Measurements from ENCODE around the gene NEMP2.
A peak's percentile ranks its signal among the peaks of the same experiment; 100 is the strongest.

Gene NEMP2

DNA sequence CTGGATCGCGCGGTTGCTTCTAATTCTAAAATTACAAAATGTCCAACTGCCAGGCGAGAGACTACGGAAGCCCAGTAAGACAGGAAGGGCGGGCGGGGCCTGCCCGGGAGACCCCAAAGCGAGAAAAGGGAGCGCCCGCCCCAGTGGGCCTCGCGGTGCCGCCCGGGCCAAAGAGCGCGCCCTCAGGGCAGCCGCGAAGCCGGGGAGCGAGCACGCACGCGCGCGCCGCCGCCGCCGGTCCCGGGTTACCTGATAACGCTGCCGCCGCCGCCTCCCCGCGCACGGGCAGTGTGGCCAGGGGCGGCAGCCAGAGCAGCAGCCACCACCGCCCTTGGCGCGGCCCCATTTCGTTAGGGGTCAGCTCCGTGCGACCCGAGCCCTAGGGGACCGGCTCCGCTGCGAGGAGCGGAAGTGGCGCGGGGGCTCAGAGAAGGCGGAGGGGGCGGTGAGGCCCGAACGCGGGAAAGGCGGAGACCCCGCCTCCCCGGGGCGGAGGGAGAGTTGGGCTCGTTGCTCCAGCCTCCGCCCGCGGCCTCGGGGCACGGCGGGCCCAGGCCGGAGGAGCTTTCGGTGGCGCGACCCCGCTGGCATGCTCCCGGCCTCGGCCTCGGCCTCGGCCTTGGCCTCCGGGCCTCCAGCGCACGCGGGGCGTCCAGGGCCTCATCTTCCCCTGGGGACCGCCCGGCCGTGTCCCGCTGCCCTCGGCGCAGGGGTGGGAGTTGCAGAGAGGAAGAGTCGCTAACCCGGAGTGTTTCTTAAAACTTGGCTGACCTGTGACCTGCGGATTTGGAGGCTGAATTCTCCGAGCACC lies at the start of gene NEMP2:
Gene NEMP2, minus strand, starts transcription at position 413 of the 811 bp plus-strand sequence. Its CDS starts 67 bp downstream, at position 346.
- DNase-seq (ENCODE audit: low read depth in 1 of 2, low spot score in 1 of 2): peak; percentile 67 to 74

- no peak for DNase-seq (ENCODE audit: low read depth in 1 of 2, low spot score in 1 of 2)
Observed at GRCh38 chr2:190583507-190584337, 49.2 kb upstream of the NEMP2 start.

DNA sequence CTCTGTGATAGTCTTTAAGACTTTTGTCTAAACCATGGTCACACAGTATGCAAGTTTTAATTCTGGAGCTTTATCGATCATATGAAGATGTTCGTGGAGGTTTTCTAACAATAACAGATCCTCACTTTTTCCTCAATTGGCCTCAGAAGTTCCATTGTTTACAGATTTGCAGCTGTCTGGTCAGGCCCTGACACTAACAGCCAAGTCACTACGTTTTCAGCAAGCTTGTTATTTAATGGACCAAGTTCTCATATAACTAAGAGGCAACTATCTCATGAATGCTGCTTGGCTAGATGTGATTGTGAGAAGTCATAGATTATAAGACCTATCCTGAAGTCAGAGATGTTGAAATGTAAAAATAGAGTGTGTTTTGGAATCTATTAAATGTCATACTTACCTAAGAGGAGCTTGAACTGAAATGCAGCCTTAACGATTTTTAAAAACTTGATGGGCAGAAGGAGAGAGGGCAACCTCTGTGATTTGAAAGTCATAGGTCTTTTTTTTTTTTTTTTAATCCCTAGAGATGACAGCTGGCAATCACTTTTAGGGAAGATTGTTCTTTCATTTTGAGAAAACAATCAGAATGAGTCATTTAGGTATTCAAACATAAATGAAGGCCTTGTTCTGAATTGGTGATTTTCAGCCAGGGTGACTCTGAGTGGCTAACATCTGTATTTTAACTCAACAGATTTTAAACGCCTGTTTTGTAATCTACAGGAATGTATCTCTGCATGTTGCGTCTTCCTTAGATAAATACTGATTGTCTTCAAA lies 48.4 kb upstream of the NEMP2 start:
- DNase-seq (ENCODE audit: low read depth in 1 of 2, low spot score in 1 of 2): no peak

GRCh38 chr2:190582019-190582418 lies 47.5 kb upstream of the NEMP2 start:
- no peak for DNase-seq (ENCODE audit: low read depth in 1 of 2, low spot score in 1 of 2)

DNA sequence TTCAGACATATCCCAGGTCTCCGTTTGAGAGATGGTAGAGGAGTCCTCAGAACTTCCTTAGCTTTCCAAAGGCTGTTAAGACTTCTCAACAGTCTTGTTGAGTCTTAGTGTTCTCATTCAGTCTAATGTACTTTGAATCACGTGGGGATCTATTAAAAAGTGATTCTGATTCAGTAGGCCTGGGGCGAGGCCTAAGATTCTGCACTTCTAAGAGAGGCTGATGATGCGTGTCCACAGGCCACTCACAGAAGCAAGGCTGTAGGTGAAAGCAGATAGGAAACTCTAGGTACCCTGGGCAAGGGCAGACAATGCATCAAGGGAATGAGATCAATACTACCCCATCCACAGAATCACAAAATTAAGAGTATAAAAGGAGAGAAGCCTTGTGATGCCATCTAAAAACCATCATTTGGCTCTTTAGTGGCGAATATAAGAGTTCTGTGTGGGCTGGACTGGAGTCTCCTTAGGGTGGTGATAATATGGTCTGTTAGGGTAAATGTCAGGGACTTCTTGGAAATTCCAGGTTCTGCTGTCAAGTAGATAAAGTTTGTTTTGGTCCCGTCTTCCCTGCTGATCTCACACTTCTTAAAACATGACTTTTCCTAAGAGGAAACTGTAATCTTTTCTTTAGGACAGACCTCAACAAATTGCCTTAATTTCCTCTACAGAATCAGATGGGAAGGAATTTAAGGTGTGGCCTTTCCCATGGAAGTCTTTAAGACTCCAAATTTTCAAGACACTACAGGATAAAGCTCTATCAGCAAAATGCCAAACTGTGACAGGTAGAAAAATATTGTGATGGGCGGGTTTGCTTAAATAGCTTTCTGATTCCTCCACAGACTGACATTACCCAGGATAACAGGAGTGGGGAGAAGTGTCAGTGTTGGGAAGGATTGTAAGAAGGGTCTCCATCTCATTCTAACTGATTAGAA lies 45.7 kb upstream of the NEMP2 start:
- no peak for DNase-seq (ENCODE audit: low read depth in 1 of 2, low spot score in 1 of 2)

DNA sequence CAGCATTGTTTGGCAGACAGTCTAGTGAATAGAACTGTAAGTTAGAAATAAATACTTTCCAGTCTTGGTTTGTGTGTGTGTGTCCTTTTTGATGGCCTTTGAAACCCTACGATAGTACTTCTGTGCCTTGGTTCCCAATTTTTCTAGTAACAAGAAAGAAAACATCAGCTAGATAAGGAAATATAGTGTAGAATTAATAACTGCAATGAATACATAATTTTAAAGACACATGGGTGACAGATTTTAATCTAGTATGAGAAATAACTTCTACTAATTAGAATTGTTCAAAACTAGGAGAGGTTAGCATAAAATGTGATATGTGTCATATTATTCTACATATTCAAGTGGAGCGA lies 44.5 kb upstream of the NEMP2 start:
- DNase-seq (ENCODE audit: low read depth in 1 of 2, low spot score in 1 of 2): no peak

DNA sequence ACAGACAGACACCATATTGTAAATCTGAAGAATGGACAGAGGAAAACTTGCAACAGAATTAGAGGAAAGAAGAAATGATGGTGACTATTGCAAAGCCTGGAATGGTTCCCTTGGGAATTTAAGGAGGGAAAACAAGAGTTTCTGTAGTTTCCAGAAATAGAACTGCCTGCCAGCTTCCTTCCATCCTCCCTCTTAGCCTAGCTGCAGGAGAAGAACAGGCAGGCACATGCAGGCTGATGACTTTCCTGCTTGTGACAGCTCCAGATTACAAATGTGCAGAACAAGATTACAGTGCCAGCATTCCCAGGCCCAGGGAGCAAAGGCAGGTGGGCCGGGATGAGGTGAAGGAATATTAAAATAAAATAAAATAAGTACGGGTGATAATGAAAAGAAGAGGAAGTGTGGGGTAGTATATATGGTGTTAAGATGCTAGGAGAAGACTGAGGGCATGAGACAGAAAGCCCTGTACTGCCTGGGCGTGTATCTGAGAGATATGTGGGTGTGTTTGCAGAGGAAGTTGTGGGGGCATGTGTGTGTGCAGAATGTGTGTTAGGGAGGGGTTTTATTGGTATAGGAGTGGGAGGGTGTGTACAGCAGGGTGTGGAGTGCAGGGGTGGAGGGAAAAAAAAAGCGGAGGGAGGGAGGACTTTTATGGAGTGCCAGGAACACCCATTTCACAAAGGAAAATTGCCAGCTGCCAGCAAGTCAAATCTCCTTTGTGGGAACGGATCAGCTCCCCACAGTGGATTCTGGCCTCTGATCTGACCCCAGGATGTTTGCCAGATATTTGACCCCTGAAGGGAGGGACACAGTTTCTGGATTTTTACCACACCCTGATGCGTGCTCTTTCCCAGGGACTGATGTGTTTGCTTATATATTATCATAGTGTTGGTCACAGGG lies 43.9 kb upstream of the NEMP2 start:
- DNase-seq (ENCODE audit: low read depth in 1 of 2, low spot score in 1 of 2): no peak

DNA sequence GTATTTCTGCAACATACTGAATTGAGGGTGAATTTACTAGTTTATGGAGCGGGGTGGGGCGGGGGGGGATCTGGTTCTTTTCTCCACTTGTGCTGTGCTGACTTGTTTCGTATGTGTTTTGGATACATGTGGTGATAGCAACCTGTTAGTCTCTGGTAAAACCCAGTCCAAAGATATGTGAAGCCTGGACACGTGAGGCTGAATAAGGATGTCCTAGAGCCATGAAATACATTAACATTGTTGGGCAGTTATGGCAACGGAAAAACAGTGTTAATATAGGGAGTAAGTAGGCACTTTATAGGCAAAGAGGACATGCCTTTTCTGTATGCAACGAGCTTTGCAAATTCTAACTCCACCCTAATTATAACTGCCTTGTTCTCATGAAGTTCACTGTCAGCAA lies 42.1 kb upstream of the NEMP2 start:
- no peak for DNase-seq (ENCODE audit: low read depth in 1 of 2, low spot score in 1 of 2)

DNA sequence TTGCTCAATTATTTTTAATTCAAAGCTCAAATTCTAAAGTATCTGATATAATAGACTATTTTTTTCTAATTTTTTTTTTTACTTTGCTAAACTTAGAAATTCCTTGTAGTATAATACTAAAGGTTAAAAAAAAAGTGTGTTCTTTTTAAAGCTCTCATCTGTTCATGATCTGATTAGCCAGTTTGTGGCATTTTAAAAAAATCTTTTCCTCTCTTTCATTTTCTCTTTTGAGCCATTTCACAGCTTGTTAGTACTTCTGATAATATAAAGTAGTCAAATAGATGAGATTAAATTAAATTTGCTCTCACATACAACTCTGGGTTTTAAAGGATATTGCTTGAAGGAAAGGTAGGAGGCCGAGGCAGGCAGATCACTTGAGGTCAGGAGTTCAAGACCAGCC lies 40.7 kb upstream of the NEMP2 start:
- no peak for DNase-seq (ENCODE audit: low read depth in 1 of 2, low spot score in 1 of 2)

GRCh38 chr2:190574169-190574568 lies 39.6 kb upstream of the NEMP2 start:
- DNase-seq (ENCODE audit: low read depth in 1 of 2, low spot score in 1 of 2): no peak

- no peak for DNase-seq (ENCODE audit: low read depth in 1 of 2, low spot score in 1 of 2)
Observed at GRCh38 chr2:190572246-190572645, 37.7 kb upstream of the NEMP2 start.

- DNase-seq (ENCODE audit: low read depth in 1 of 2, low spot score in 1 of 2): no peak
Observed at GRCh38 chr2:190571686-190572085, 37.2 kb upstream of the NEMP2 start.

DNA sequence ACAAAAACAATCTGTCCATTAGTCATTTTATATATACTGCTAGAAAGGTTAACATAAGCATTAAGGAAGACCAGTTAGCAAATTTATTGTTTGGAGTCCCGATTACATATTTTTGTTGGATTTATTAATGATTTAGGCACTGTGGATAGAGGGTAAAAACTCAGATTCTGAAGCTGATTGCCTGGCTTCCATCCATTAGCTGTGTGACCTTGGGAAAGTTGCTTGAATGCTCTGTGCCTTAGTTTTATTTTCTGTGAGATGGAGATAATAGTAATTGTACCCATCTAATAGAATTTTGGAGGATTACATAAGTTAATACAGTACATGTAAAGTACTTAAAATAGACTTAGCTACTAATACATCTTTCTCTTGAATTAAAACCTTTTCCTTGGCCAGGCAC lies 36.3 kb upstream of the NEMP2 start:
- no peak for DNase-seq (ENCODE audit: low read depth in 1 of 2, low spot score in 1 of 2)

GRCh38 chr2:190569994-190570755 lies 35.7 kb upstream of the NEMP2 start:
- no peak for DNase-seq (ENCODE audit: low read depth in 1 of 2, low spot score in 1 of 2)

DNA sequence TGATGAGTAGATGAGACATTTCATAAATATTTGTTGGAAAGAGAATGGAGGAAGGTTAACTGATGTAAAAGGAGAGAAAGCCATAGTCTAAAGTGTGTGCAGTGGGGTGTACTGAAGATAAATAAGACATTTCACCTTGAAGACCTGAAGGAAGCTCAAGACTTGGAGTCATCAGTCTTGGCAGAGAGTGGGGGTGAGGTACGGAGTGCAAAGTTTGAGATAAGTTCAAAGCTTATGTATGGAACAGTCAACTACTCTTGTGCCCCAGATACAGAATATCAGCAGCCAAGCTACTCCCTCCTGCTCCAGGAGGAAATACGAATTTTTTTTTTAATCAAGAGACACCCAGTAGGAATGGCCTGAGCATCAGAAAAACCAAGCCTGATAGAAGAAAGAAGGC lies 30.3 kb upstream of the NEMP2 start:
- DNase-seq (ENCODE audit: low read depth in 1 of 2, low spot score in 1 of 2): no peak

DNA sequence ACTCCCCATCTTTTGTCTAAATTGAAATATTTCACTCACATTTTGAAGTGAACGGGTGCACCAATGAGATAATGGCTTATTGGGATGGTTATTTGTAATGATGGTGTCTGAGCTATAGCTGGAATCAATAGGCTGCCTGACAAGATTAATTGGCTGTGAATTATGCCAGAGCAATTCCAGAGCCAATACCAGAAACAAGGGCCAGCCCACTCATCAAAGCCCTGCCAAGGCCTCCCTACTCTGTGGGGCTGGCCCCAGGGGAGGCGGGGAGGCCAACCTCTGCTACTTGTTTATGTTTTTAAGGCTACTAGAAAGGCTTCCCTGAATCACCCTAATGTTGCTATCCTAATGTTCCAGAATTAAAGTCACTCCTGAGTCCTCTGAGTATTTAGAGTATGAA lies 29.1 kb upstream of the NEMP2 start:
- no peak for DNase-seq (ENCODE audit: low read depth in 1 of 2, low spot score in 1 of 2)

DNA sequence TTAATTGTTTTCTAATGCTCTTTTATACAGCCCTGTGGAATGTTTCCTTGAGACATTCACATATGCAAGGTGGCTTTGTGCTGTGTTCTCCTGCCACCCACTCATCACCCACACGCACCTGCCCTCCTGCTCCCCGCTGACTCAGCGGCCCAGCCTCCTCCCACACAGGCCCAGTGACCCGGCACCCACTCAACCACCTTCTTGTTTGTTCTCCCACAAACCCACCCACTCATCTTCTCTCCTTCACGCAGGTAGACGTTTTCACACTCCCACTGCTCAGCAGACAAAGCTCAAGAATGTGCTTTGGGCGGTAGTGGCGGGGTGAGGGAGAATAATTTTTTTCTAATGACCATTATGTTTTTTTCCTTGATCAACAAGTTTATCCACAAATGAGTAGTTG lies 28.6 kb upstream of the NEMP2 start:
- DNase-seq (ENCODE audit: low read depth in 1 of 2, low spot score in 1 of 2): peak; percentile 2 to 15

DNA sequence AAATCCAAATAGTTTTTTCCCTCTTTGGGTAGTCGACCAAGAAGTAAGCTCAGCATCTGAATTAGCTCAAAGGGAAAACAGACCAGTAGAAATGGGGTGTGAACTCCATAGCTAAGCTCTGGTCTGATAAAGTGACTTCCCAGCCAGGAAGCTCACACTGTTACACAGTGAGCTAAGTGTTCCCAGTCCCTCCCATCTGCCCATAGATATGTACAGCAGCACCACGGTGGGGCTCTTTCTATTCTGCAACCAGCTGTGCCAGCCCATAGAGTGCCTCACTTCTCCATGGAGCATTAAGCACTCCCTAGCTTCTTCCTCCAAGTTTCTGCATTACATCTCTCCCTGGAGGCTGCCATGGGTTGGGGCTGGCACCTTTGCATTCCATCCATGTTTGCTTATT lies 27.6 kb upstream of the NEMP2 start:
- no peak for DNase-seq (ENCODE audit: low read depth in 1 of 2, low spot score in 1 of 2)

DNA sequence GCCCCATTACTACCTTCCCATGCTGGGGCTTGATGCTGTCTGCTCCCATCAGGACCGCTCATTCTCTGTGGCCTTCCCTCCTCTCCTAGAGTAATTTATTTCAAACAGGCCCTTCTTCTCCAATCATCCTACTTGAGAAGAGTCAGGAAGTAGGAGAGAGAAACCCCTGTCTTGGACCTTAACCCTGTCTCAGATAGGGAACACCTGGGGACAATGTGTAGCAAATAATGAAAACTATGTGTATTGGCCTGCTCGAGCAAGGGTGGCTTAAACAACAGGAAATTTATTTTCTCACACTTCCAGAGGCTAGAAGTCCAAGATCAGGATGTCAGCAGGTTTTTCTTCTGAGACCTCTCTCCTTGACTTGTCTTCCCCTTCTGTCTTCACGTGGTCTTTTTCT lies 26.6 kb upstream of the NEMP2 start:
- no peak for DNase-seq (ENCODE audit: low read depth in 1 of 2, low spot score in 1 of 2)

All from activated CD4-positive, alpha-beta T cell treated with anti-CD3 and anti-CD28 coated beads, Interleukin-2, amount 50 U/mL, for 24 hours (primary cell).